ENCODE results near the gene MTHFD1L.

MTHFD1L gene

DNA sequence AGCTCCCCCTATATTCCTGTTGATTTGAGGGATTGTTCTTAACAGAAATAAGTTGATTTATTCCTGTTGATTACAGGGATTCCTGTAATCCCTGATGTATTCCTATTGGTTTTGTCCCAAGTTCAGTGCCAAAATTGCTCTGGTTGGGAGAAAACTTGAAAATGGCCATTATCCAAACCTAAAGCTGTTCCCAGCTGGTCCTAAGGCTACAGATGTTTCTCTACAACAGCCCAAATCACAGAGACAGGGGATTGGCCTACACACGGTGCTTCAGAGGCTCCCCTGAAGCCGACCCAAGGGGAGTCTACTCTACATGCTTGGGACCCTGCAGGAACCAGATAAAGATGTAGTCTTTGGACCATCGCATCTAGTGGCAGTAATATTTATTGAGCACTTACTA lies 275.3 kb downstream of the MTHFD1L start:
- TF ChIP-seq FOXP2 (optimal IDR thresholded peaks at IDR 0.05; ENCODE audit: borderline replicate concordance, extremely low read depth, extremely low read length, insufficient read depth) (no peak), TAF1 (IDR thresholded peaks at IDR 0.05; ENCODE audit: borderline replicate concordance, insufficient read depth, low read length) (no peak), REST (IDR thresholded peaks at IDR 0.05; ENCODE audit: insufficient read depth in 1 of 2, low read depth in 2 of 2, low read length in 2 of 2) (no peak), POLR2AphosphoS5 (IDR thresholded peaks at IDR 0.05; ENCODE audit: low read depth, low read length) (no peak), SIN3A (IDR thresholded peaks at IDR 0.05; ENCODE audit: borderline replicate concordance, insufficient read depth, low read length) (no peak)

- TF ChIP-seq POLR2AphosphoS5 (IDR thresholded peaks at IDR 0.05; ENCODE audit: low read depth, low read length) (no peak), SIN3A (IDR thresholded peaks at IDR 0.05; ENCODE audit: borderline replicate concordance, insufficient read depth, low read length) (no peak), FOXP2 (optimal IDR thresholded peaks at IDR 0.05; ENCODE audit: borderline replicate concordance, extremely low read depth, extremely low read length, insufficient read depth) (no peak), TAF1 (IDR thresholded peaks at IDR 0.05; ENCODE audit: borderline replicate concordance, insufficient read depth, low read length) (no peak), REST (IDR thresholded peaks at IDR 0.05; ENCODE audit: insufficient read depth in 1 of 2, low read depth in 2 of 2, low read length in 2 of 2) (no peak)
Observed at GRCh38 chr6:151141685-151142084, 276.2 kb downstream of the MTHFD1L start.

DNA sequence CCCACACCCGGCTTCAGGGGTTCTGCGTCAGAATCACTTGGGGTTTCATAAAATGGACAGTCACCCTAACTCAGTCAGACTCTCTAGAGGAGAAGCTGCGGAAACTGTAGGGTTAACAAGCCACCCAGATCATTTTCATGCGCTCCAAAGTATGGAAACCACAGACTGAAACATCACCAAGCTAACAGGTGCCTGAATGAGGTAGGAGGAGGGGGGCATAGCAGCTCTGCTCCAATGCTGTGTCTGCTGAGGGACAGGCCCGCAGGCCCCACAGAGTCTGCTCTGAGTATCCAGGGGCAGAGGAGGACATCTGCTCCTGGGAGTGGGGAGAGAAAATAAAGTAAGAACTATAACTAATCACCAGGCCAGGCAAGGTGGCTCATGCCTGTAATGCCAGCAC lies 277.2 kb downstream of the MTHFD1L start:
- TF ChIP-seq FOXP2 (optimal IDR thresholded peaks at IDR 0.05; ENCODE audit: borderline replicate concordance, extremely low read depth, extremely low read length, insufficient read depth) = no peak
- no peak for TF ChIP-seq POLR2AphosphoS5 (IDR thresholded peaks at IDR 0.05; ENCODE audit: low read depth, low read length)
- TF ChIP-seq REST (IDR thresholded peaks at IDR 0.05; ENCODE audit: insufficient read depth in 1 of 2, low read depth in 2 of 2, low read length in 2 of 2) = no peak
- TF ChIP-seq TAF1 (IDR thresholded peaks at IDR 0.05; ENCODE audit: borderline replicate concordance, insufficient read depth, low read length) = no peak
- TF ChIP-seq SIN3A (IDR thresholded peaks at IDR 0.05; ENCODE audit: borderline replicate concordance, insufficient read depth, low read length) = no peak

DNA sequence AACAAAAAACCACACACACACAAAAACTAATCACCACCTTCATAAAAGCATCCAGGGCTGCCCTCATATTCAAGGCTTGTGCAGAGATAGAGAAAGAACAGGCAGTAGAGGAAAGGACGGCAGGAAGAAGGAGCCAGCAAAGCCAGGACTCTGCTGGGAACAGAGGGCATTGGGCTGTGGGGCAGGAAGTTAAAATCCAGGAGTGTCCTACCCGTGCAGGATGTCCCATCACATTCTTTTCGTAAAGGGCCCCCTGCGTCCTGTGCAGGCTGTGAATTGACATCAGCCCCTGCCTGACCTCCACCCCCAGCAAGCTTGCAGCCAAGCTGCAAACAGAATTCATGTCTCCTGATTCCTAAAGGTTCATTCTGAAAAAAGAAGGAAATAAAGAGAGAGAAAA lies 277.8 kb downstream of the MTHFD1L start:
- TF ChIP-seq SIN3A (IDR thresholded peaks at IDR 0.05; ENCODE audit: borderline replicate concordance, insufficient read depth, low read length) (no peak), FOXP2 (optimal IDR thresholded peaks at IDR 0.05; ENCODE audit: borderline replicate concordance, extremely low read depth, extremely low read length, insufficient read depth) (no peak), POLR2AphosphoS5 (IDR thresholded peaks at IDR 0.05; ENCODE audit: low read depth, low read length) (no peak), TAF1 (IDR thresholded peaks at IDR 0.05; ENCODE audit: borderline replicate concordance, insufficient read depth, low read length) (no peak), REST (IDR thresholded peaks at IDR 0.05; ENCODE audit: insufficient read depth in 1 of 2, low read depth in 2 of 2, low read length in 2 of 2) (no peak)

DNA sequence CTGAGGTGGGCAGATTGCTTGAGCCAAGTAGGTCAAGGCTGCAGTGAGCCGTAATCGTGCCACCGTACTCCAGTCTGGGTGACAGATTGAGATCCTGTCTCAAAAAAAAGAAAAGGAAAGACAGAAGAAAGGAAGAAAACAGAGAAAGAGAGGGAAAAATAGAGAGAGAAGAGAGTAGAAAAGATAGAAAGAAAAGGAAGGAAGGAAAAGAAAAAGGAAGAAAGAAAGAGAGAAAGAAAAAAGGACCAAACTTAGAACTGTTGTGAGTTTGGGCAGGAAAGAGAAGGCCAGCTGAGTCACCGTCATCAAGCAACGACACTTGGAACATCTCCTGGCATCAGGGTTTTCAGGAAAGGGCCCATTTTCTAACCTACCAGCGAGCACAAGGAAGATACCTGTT lies 278.3 kb downstream of the MTHFD1L start:
- TF ChIP-seq SIN3A (IDR thresholded peaks at IDR 0.05; ENCODE audit: borderline replicate concordance, insufficient read depth, low read length) (no peak), POLR2AphosphoS5 (IDR thresholded peaks at IDR 0.05; ENCODE audit: low read depth, low read length) (no peak), FOXP2 (optimal IDR thresholded peaks at IDR 0.05; ENCODE audit: borderline replicate concordance, extremely low read depth, extremely low read length, insufficient read depth) (no peak), TAF1 (IDR thresholded peaks at IDR 0.05; ENCODE audit: borderline replicate concordance, insufficient read depth, low read length) (no peak), REST (IDR thresholded peaks at IDR 0.05; ENCODE audit: insufficient read depth in 1 of 2, low read depth in 2 of 2, low read length in 2 of 2) (no peak)
